Measurements from ENCODE around the gene KLHL41. TPM values are rescaled to one million over a fixed set of nuclear protein-coding genes. Genes with fewer than 3 reads are reported as not detected.

Gene KLHL41
- total and polyA plus RNA-seq, 5 experiments from 2014 or later: 0.09 TPM; not detected in 4

DNA sequence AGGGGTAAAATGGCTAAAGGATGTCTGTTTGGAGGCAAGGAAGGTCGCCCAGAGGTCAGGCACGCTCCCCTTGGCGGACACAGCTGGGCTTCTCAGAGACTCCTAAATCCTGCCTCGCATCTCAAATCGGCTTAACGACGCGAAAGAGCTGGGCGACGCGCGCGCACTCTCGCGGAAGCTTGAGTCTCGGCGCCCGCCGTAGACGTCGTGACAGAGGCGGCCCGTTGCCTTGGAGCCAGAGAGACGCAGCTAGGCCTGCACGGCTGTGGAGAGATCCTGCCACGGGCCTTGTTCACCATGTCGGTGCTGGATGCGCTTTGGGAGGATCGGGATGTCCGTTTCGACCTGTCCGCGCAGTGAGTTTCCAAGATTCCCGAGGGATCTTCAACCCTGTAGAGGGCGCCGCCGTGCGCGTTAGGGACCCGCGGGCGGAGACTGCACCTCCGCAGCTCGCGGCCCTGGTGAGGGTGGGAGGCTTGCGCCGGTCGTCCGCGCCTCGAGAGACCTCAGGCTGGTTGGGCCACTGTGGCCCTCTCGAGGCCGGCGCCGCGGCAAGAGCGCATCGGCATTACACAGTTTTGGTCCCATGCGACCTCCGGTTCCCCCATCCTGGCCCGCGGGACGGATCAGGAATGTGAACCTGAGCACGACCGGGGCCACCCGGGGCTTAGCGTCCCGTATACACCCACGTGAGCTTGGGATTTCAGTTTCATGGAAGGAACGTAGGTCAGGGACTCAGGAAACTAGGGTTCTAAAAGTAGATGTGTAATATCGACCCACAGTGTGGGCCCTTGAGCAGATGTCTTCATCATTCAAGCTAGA lies 30.0 kb upstream of the KLHL41 start, which contains the start of gene BBS5:
TSS of gene BBS5 (plus strand) at position 238 of the 822 bp plus-strand sequence. CDS start at position 298, 60 bp downstream.
- Mint-ChIP-seq H3K9me3 (no peaks in the 10 kb centered on the region), H3K4me1 (peaks cover 9 to 32% (median 21%) of the 10 kb centered on the region in 4 donors), H3K27ac (peak within 1 kb of the TSS; percentile 53 to 96 (median 90)), H3K36me3 (peaks cover 0 to 19% (median 7%) of the 10 kb centered on the region in 3 donors), H3K4me3 (peak within 1 kb of the TSS; percentile 90 to 97 (median 92)), H3K27me3 (no peaks in the 10 kb centered on the region)
- ATAC-seq (peak; percentile 96), DNase-seq (peak; percentile 35 to 82 (median 67))
- POLR2A ChIA-PET: interaction anchor here (0.9 to 2.4 kb wide), 4 partner anchors 9 to 106 kb away, joined by 3 to 10 read pairs (median 6); partner anchors contain the start of gene FASTKD1

DNA sequence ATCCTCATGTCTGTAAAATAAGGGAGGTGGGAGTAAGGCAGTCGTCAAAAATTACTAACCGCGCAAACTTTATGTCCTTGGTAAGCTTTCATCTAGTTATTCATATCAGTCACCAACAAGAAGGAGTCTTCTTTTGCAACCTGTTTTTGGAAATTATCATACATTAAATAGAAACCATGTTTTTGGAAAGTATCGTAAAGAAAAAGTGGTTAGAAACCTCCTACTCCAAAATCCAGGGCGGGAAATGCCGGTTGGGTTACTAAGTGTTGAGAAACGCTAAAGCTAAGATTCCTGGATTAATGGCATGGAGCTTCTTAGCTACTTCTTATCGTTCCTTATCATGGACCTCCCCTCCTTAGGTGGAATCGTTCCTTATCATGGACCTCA lies 29.4 kb upstream of the KLHL41 start:
- ATAC-seq (no peak), DNase-seq (no peak)
- no peaks in the 10 kb centered on the region for H3K27me3 Mint-ChIP-seq
- H3K4me3 Mint-ChIP-seq: peak overlapping the region; percentile 90 to 97 (median 92)
- peaks cover 0 to 24% (median 8%) of the 10 kb centered on the region in 3 donors for H3K36me3 Mint-ChIP-seq
- POLR2A ChIA-PET: interaction anchor here (2.4 kb wide), 2 partner anchors 93 to 105 kb away, joined by 7 to 10 read pairs; partner anchors contain the start of gene FASTKD1
- no peaks in the 10 kb centered on the region for H3K9me3 Mint-ChIP-seq
- peaks cover 9 to 32% (median 21%) of the 10 kb centered on the region in 4 donors for H3K4me1 Mint-ChIP-seq
- H3K27ac Mint-ChIP-seq: peak overlapping the region in 4 of 10 donors; percentile 90 to 96 (median 94)

DNA sequence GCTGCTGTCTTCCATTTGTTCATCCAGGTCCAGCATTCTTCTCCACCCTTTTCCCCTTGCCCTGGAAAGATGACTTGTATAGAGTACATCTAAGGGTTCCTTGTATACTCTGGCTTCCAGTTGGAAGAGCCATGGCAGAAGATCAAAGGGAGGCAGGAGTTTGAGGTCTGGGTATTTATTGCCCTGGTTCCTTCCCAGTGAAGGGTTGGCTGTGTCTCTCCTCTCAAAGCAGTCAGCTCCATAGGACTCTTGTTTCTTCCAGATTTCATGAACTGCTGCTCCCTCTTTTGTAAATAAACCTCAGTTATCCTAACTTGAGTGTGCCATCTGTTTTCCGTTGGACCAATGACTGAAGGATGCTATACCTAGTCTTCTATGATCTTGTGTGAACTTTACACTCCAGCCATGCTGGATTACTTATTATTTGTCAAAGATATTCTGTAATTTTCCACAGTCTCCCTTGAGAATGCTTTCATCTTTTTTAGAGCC lies 23.8 kb upstream of the KLHL41 start:
- ATAC-seq: no peak
- POLR2A ChIA-PET: no interaction called here
- Mint-ChIP-seq H3K4me1 (peaks cover 0 to 13% (median 6%) of the 10 kb centered on the region in 4 donors), H3K4me3 (no peak overlapping the region), H3K27me3 (no peaks in the 10 kb centered on the region), H3K36me3 (peaks cover 0 to 43% (median 17%) of the 10 kb centered on the region in 3 donors), H3K9me3 (no peaks in the 10 kb centered on the region), H3K27ac (peak overlapping the region in 1 of 10 donors; percentile 28)
- no peak for DNase-seq

DNA sequence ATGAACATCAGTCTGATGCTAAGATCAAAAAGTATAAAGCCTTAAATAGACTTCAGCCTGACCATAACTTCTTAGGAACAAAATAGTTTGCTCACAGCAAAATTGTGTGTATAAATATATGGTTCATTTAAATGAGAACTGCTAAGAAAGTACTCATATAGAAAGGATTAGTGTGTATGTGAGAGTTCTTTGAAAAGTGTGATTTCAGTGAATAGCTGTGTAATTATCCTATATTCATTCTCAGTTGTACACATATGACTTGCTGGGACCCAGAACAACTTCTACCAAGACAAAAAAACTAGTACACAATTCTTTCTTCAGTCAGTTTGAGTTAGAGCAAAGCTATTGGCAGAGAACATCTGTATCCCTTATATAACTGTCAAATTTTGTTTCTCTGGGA lies 23.0 kb upstream of the KLHL41 start:
- no peak for ATAC-seq
- POLR2A ChIA-PET: no interaction called here
- H3K4me1 Mint-ChIP-seq: peaks cover 0 to 7% (median 5%) of the 10 kb centered on the region in 4 donors

DNA sequence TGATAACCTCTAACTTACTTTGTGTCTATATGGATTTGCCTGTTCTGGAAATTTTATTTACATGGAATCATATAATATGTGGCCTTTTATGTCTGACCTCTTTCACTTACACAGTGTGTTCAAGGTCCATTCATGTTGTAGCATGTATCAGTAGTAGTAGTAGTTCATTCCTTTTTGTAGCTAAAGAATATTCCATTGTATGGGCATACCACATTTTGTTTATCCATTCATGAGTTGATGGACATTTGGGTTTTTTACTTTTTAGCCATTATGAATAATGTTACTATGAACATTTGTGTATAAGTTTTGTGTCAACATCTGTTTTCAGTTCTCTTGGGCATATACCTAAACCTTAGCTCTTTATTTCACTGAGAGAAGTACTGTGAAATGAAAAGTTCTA lies 18.7 kb upstream of the KLHL41 start:
- Mint-ChIP-seq H3K9me3 (no peaks in the 10 kb centered on the region), H3K36me3 (peaks cover 0 to 26% (median 18%) of the 10 kb centered on the region in 3 donors), H3K27ac (no peak overlapping the region), H3K27me3 (no peaks in the 10 kb centered on the region), H3K4me1 (peaks cover 0 to 1% (median 0%) of the 10 kb centered on the region in 4 donors), H3K4me3 (no peak overlapping the region)
- no peak for DNase-seq
- no peak for ATAC-seq
- POLR2A ChIA-PET: no interaction called here

More for the DNA sequence above, 23.0 kb upstream of the KLHL41 start:
- Mint-ChIP-seq H3K27ac (no peak overlapping the region), H3K4me3 (no peak overlapping the region), H3K27me3 (no peaks in the 10 kb centered on the region), H3K36me3 (peaks cover 0 to 45% (median 20%) of the 10 kb centered on the region in 3 donors), H3K9me3 (no peaks in the 10 kb centered on the region)
- DNase-seq: no peak

DNA sequence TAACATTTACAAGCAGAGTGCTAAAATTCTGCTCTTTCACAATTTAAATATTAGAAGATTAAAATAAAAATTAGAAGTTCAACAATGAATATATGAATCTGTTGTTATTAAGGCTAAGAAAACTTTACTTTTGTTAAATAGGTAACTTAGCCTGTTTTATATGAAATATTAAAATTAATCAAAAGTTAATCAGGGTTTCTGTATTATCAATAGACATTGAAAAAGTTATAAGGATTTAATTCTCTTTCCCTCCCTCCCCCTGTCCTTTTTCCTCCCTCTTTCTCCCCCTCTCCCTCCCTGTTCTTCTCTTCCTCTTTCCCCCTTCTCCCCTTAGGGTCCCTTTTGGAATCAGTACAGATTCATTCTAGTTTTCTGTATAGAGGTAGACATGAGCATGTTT lies 18.1 kb upstream of the KLHL41 start:
- no peaks in the 10 kb centered on the region for H3K27me3 Mint-ChIP-seq
- H3K27ac Mint-ChIP-seq: no peak overlapping the region
- no peaks in the 10 kb centered on the region for H3K9me3 Mint-ChIP-seq
- DNase-seq (no peak), ATAC-seq (no peak)
- POLR2A ChIA-PET: no interaction called here
- no peaks in the 10 kb centered on the region for H3K4me1 Mint-ChIP-seq
- no peak overlapping the region for H3K4me3 Mint-ChIP-seq
- H3K36me3 Mint-ChIP-seq: peaks cover 0 to 24% (median 18%) of the 10 kb centered on the region in 3 donors

DNA sequence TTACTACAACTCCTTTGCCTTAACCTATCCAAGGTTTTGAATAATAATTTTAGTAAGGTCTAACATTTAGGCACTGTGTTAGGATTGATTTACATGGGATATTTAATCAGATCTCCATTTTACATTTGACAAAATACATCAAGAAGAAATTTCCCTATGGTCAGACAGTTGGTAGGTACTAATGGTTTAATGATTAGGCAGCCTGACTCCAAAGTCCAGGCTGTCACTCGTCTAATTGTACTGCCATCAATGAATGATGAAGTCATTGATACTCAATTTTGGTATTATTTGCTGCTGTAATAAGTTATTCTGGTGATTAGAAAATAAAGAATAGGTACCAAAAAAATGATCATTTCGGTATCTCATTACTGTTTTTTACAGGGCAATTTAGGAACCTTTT lies 16.1 kb upstream of the KLHL41 start:
- Mint-ChIP-seq H3K4me1 (no peaks in the 10 kb centered on the region), H3K9me3 (no peaks in the 10 kb centered on the region), H3K27me3 (no peaks in the 10 kb centered on the region), H3K4me3 (no peak overlapping the region), H3K27ac (no peak overlapping the region), H3K36me3 (peaks cover 0 to 30% (median 16%) of the 10 kb centered on the region in 3 donors)
- POLR2A ChIA-PET: no interaction called here
- DNase-seq (no peak), ATAC-seq (no peak)

DNA sequence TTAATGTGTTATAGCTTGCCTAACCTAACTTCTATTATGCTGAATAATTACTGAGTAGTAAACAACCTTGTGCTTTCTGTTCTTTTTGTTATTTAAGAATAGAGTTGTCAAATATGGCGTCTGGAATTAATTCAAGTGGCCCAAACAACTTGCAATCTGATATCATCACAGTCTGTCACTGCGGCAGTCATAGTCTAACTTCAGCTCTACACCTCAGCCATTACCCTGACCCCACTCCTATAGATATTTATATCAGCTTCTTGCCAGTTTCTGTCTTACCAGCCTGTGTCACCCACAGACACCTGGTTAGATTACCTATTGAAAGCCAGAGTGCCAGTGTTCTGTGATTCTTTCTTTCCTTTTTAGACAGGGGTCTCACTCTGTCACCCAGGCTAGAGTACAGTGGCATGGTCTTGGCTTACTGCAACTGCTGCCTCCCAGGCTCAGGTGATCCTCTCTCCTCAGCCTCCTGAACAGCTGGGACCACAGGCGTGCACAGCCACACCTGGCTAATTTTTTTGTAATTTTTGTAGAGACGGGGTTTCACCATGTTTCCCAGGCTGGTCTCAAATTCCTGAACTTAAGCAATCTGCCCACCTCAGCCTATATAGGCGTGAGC lies 14.1 kb upstream of the KLHL41 start:
- H3K4me3 Mint-ChIP-seq: no peak overlapping the region
- no peaks in the 10 kb centered on the region for H3K9me3 Mint-ChIP-seq
- H3K27ac Mint-ChIP-seq: peak overlapping the region in 1 of 10 donors; percentile 61
- POLR2A ChIA-PET: no interaction called here
- DNase-seq (no peak), ATAC-seq (no peak)
- H3K4me1 Mint-ChIP-seq: no peaks in the 10 kb centered on the region
- H3K27me3 Mint-ChIP-seq: no peaks in the 10 kb centered on the region
- H3K36me3 Mint-ChIP-seq: peaks cover 0 to 26% (median 12%) of the 10 kb centered on the region in 3 donors

DNA sequence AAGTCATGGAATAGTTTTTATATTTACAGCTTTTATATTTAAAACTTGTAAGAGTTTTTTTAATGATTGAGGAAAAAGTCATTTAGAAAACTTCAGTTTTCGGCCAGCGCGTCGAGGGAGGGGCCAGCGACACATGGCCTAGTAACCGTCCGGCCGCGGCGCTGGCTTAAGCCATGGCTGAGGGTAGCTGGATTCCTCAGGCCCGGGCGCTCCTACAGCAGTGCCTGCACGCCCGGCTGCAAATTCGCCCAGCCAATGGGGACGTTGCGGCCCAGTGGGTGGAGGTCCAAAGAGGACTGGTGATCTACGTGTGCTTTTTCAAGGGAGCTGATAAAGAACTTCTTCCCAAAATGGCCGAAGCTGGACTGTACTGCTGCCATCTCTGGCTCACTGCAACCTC lies 4.9 kb upstream of the KLHL41 start:
- H3K9me3 Mint-ChIP-seq: no peaks in the 10 kb centered on the region
- H3K4me1 Mint-ChIP-seq: no peaks in the 10 kb centered on the region
- no peak overlapping the region for H3K27ac Mint-ChIP-seq

DNA sequence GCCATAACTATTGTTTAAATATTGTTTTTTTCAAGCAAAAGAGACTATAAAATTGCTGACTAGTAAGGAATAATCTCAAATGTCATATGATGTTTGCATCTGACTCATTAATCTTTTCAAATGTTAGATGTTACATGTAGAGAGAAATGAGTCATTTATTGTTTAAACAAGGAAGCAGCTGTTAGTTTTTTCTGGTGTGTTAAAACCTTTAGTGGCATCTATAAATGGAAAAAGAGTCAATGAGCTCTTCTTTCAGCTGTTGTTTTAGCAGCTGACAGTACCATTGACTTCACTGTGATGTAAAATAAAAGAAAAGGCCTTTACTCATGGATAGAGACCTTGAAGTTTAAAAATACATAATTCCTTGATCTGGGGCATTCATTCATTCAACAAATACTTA lies 1.8 kb upstream of the KLHL41 start:
- Mint-ChIP-seq H3K4me1 (no peaks in the 10 kb centered on the region), H3K4me3 (no peak overlapping the region), H3K36me3 (peaks cover 6 to 10% (median 9%) of the 10 kb centered on the region in 3 donors), H3K9me3 (no peaks in the 10 kb centered on the region), H3K27ac (no peak overlapping the region), H3K27me3 (no peaks in the 10 kb centered on the region)
- POLR2A ChIA-PET: no interaction called here
- DNase-seq (no peak), ATAC-seq (no peak)

More for the DNA sequence above, 4.9 kb upstream of the KLHL41 start:
- H3K27me3 Mint-ChIP-seq: no peaks in the 10 kb centered on the region
- no peak for DNase-seq
- H3K4me3 Mint-ChIP-seq: no peak overlapping the region
- H3K36me3 Mint-ChIP-seq: peaks cover 6 to 9% (median 6%) of the 10 kb centered on the region in 3 donors
- no peak for ATAC-seq
- POLR2A ChIA-PET: no interaction called here

DNA sequence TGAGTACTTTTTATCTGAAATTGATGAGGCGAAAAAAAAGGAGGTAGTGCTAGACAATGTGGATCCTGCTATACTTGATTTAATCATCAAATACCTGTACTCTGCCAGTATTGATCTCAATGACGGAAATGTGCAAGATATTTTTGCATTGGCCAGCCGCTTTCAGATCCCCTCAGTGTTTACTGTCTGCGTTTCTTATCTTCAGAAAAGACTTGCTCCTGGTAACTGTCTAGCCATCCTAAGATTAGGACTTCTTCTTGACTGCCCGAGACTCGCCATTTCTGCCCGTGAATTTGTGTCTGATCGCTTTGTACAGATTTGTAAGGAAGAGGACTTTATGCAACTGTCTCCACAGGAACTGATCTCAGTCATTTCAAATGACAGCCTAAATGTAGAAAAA lies 453 bp downstream of the KLHL41 start:
- Mint-ChIP-seq H3K27me3 (no peaks in the 10 kb centered on the region), H3K4me1 (no peaks in the 10 kb centered on the region), H3K9me3 (no peaks in the 10 kb centered on the region), H3K27ac (no peak overlapping the region), H3K36me3 (peaks cover 0 to 4% (median 0%) of the 10 kb centered on the region in 3 donors), H3K4me3 (no peak overlapping the region)
- DNase-seq (no peak), ATAC-seq (no peak)
- POLR2A ChIA-PET: no interaction called here

DNA sequence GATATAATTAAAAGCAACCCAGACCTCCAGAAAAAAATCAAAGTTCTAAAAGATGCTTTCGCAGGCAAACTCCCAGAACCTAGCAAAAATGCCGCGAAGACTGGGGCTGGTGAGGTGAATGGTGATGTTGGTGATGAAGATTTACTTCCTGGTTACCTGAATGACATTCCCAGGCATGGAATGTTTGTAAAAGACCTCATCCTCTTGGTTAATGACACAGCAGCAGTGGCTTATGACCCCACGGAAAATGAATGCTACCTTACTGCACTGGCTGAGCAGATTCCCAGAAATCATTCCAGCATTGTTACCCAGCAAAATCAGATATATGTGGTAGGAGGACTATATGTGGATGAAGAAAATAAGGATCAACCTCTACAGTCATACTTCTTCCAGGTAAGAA lies 994 bp downstream of the KLHL41 start:
- POLR2A ChIA-PET: no interaction called here
- DNase-seq: no peak
- no peak overlapping the region for H3K4me3 Mint-ChIP-seq
- no peaks in the 10 kb centered on the region for H3K27me3 Mint-ChIP-seq
- H3K4me1 Mint-ChIP-seq: no peaks in the 10 kb centered on the region
- no peak for ATAC-seq
- H3K36me3 Mint-ChIP-seq: peaks cover 0 to 4% (median 0%) of the 10 kb centered on the region in 3 donors
- H3K9me3 Mint-ChIP-seq: no peaks in the 10 kb centered on the region
- no peak overlapping the region for H3K27ac Mint-ChIP-seq

DNA sequence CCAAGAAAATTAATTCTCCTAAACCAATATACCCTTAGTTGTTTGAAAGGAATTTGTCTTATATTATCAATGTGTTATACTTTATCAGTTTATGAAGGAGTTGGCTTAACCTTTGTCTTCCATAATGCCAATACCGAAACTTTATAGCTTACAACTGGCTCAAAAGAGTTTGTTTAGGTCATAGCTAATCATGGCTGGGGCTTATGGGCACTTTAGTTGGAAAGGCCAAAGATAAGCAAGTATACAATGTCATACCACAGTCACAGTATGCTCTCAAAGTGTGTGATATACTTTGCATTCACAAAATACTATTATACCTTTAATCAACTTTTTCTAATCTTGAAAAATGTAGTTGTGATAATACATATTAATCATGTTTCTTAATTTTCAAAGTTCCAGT lies 2.3 kb downstream of the KLHL41 start:
- peaks cover 0 to 4% (median 0%) of the 10 kb centered on the region in 3 donors for H3K36me3 Mint-ChIP-seq
- ATAC-seq (no peak), DNase-seq (no peak)
- POLR2A ChIA-PET: no interaction called here
- H3K9me3 Mint-ChIP-seq: no peaks in the 10 kb centered on the region
- H3K4me1 Mint-ChIP-seq: no peaks in the 10 kb centered on the region
- H3K27ac Mint-ChIP-seq: no peak overlapping the region
- no peaks in the 10 kb centered on the region for H3K27me3 Mint-ChIP-seq
- H3K4me3 Mint-ChIP-seq: no peak overlapping the region
